Activated CD4-positive, alpha-beta T cell treated with anti-CD3 and anti-CD28 coated beads for 36 hours (primary cell): ENCODE results near the gene GSTO1. TPM values are rescaled to one million over a fixed set of nuclear protein-coding genes. Genes with fewer than 3 reads are reported as not detected.

ENCODE experiments used
- ATAC-seq: fragments of 200-7000 bp; cut with Tn5 transposase; one replicate; pipeline ENCODE4 v1.10.0; 2021; ENCODE audit warnings: mild to moderate bottlenecking, moderate library complexity
- CTCF ChIA-PET: fragments of 350-600 bp; sonication (Branson Sonifier 250); formaldehyde crosslinking; loops from one replicate; lab custom pipeline; 2021; ENCODE audit warnings: antibody characterized with exemption; lab: Charles Lee
- POLR2A ChIA-PET: fragments of 350-600 bp; sonication (Branson Sonifier 250); formaldehyde crosslinking; loops from one replicate; lab custom pipeline; 2021; ENCODE audit warnings: antibody characterized with exemption, inconsistent platforms; lab: Charles Lee
- DNase-seq: peaks from one replicate; pipeline ENCODE4 v3.0.0-alpha.2; 2020
- H3K27ac Mint-ChIP-seq: one replicate; pipeline ENCODE4 v1.8.0; 2021; ENCODE audit warnings: mixed read lengths
- H3K27me3 Mint-ChIP-seq: one replicate; pipeline ENCODE4 v1.8.0; 2021; ENCODE audit warnings: mixed read lengths
- H3K36me3 Mint-ChIP-seq: one replicate; pipeline ENCODE4 v1.8.0; 2021; ENCODE audit warnings: low read depth, mixed read lengths
- H3K4me1 Mint-ChIP-seq: one replicate; pipeline ENCODE4 v1.8.0; 2021; ENCODE audit warnings: mixed read lengths
- H3K4me3 Mint-ChIP-seq: one replicate; pipeline ENCODE4 v1.8.0; 2021; ENCODE audit warnings: mild to moderate bottlenecking, moderate library complexity, mixed read lengths
- H3K9me3 Mint-ChIP-seq: one replicate; pipeline ENCODE4 v1.8.0; 2021; ENCODE audit warnings: low read depth, mixed read lengths
- intact Hi-C, 2 experiments: fragments of 100-400 bp; cut with DNase I in 1 of 2; cut with micrococcal nuclease in 1 of 2; formaldehyde crosslinking; loops; one replicate each; pipeline versions ENCODE4 v1.14.2 to v1.15.1; 2022 to 2024; cut with DNase I, micrococcal nuclease
- total RNA-seq, 2 experiments: library from RNA; stranded (reverse); gene quantifications; one replicate each; pipeline ENCODE4 v1.2.3, GENCODE V29; 2021

The GSTO1 gene
- total RNA-seq, 2 experiments from 2014 or later: 261 to 320 TPM

GRCh38 chr10:104304356-104304745, 49.7 kb downstream of the GSTO1 start:
- no peaks in the 10 kb centered on the region for H3K27me3 Mint-ChIP-seq
- ATAC-seq: no peak
- ChIA-PET POLR2A (no interaction called here), CTCF (interaction anchor here (1.2 to 8.1 kb wide), 10 partner anchors 11 to 49 kb away, joined by 3 to 142 read pairs (median 20); partner anchors contain the start of genes CFAP58, GSTO2 and ITPRIP)
- peaks cover 9% of the 10 kb centered on the region for H3K9me3 Mint-ChIP-seq
- no peak overlapping the region for H3K4me3 Mint-ChIP-seq
- no peak overlapping the region for H3K27ac Mint-ChIP-seq
- DNase-seq: no peak
- peaks cover 14% of the 10 kb centered on the region for H3K36me3 Mint-ChIP-seq
- peaks cover 67% of the 10 kb centered on the region for H3K4me1 Mint-ChIP-seq
- intact Hi-C loops: no loop called here

- intact Hi-C loops: loop anchor here (1.0 kb wide), 2 partner anchors 14 to 45 kb away; no protein-coding TSS in a partner anchor
- peaks cover 68% of the 10 kb centered on the region for H3K4me1 Mint-ChIP-seq
- H3K27me3 Mint-ChIP-seq: no peaks in the 10 kb centered on the region
- no peak for ATAC-seq
- H3K36me3 Mint-ChIP-seq: peaks cover 14% of the 10 kb centered on the region
- ChIA-PET CTCF (interaction anchor here (0.6 to 8.1 kb wide), 13 partner anchors 11 to 418 kb away, joined by 3 to 142 read pairs (median 16); partner anchors contain the start of genes CFAP58, GSTO2 and ITPRIP), POLR2A (interaction anchor here (0.6 kb wide), 1 partner anchor 11 kb away, joined by 3 read pairs; no protein-coding TSS in a partner anchor)
- peaks cover 9% of the 10 kb centered on the region for H3K9me3 Mint-ChIP-seq
- H3K27ac Mint-ChIP-seq: no peak overlapping the region
- H3K4me3 Mint-ChIP-seq: no peak overlapping the region
- DNase-seq: no peak
Measured at GRCh38 chr10:104304927-104305326, 50.2 kb downstream of the GSTO1 start.

- ATAC-seq: no peak
- H3K4me1 Mint-ChIP-seq: peaks cover 62% of the 10 kb centered on the region
Measured at GRCh38 chr10:104306897-104307296, 52.2 kb downstream of the GSTO1 start.

GRCh38 chr10:104307576-104308438, 53.1 kb downstream of the GSTO1 start:
- H3K27me3 Mint-ChIP-seq: no peaks in the 10 kb centered on the region
- no peak overlapping the region for H3K4me3 Mint-ChIP-seq
- peaks cover 9% of the 10 kb centered on the region for H3K9me3 Mint-ChIP-seq
- intact Hi-C loops: loop anchor here (1.0 kb wide), 3 partner anchors 21 to 43 kb away; partner anchors contain the start of gene ITPRIP (in 2 of the 2)
- peak overlapping the region; percentile 76 for H3K27ac Mint-ChIP-seq
- ATAC-seq (no peak), DNase-seq (no peak)
- peaks cover 62% of the 10 kb centered on the region for H3K4me1 Mint-ChIP-seq
- CTCF ChIA-PET: interaction anchor here (1.3 to 8.1 kb wide), 9 partner anchors 13 to 41 kb away, joined by 3 to 142 read pairs (median 20); partner anchors contain the start of gene ITPRIP
- peaks cover 29% of the 10 kb centered on the region for H3K36me3 Mint-ChIP-seq
- POLR2A ChIA-PET: interaction anchor here (0.8 to 1.0 kb wide), 3 partner anchors 14 to 29 kb away, joined by 3 to 4 read pairs (median 3); no protein-coding TSS in a partner anchor

More at GRCh38 chr10:104306897-104307296, 52.2 kb downstream of the GSTO1 start:
- POLR2A ChIA-PET: interaction anchor here (0.9 kb wide), 1 partner anchor 15 kb away, joined by 3 read pairs; no protein-coding TSS in a partner anchor
- peaks cover 22% of the 10 kb centered on the region for H3K36me3 Mint-ChIP-seq
- no peak overlapping the region for H3K4me3 Mint-ChIP-seq
- DNase-seq: no peak
- intact Hi-C loops: no loop called here
- peaks cover 9% of the 10 kb centered on the region for H3K9me3 Mint-ChIP-seq
- no peaks in the 10 kb centered on the region for H3K27me3 Mint-ChIP-seq
- H3K27ac Mint-ChIP-seq: no peak overlapping the region
- CTCF ChIA-PET: interaction anchor here (0.7 to 8.1 kb wide), 15 partner anchors 14 to 101 kb away, joined by 3 to 142 read pairs (median 13); partner anchors contain the start of genes CFAP58 and ITPRIP

- Mint-ChIP-seq H3K4me1 (peaks cover 62% of the 10 kb centered on the region), H3K36me3 (peaks cover 31% of the 10 kb centered on the region), H3K27ac (peak overlapping the region; percentile 76), H3K4me3 (no peak overlapping the region), H3K9me3 (peaks cover 3% of the 10 kb centered on the region), H3K27me3 (no peaks in the 10 kb centered on the region)
- intact Hi-C loops: loop anchor here (1.0 kb wide), 3 partner anchors 21 to 43 kb away; partner anchors contain the start of gene ITPRIP (in 2 of the 2)
- POLR2A ChIA-PET: interaction anchor here (1.0 kb wide), 1 partner anchor 21 kb away, joined by 3 read pairs; no protein-coding TSS in a partner anchor
- DNase-seq: peak; percentile 61
- CTCF ChIA-PET: interaction anchor here (1.0 to 8.1 kb wide), 6 partner anchors 10 to 40 kb away, joined by 3 to 142 read pairs (median 50); partner anchors contain the start of gene ITPRIP
- ATAC-seq: peak; percentile 80
Measured at GRCh38 chr10:104308439-104308903, 53.8 kb downstream of the GSTO1 start.

GRCh38 chr10:104309980-104310978, 55.6 kb downstream of the GSTO1 start:
- POLR2A ChIA-PET: no interaction called here
- CTCF ChIA-PET: interaction anchor here (0.9 to 8.1 kb wide), 7 partner anchors 11 to 42 kb away, joined by 3 to 142 read pairs (median 46); partner anchors contain the start of gene ITPRIP
- Mint-ChIP-seq H3K4me3 (no peak overlapping the region), H3K27ac (no peak overlapping the region), H3K27me3 (no peaks in the 10 kb centered on the region), H3K36me3 (peaks cover 33% of the 10 kb centered on the region), H3K4me1 (peaks cover 51% of the 10 kb centered on the region), H3K9me3 (no peaks in the 10 kb centered on the region)
- intact Hi-C loops: no loop called here
- no peak for ATAC-seq
- DNase-seq: no peak

GRCh38 chr10:104311184-104311720, 56.6 kb downstream of the GSTO1 start:
- ChIA-PET POLR2A (interaction anchor here (1.0 kb wide), 1 partner anchor 9 kb away, joined by 6 read pairs; no protein-coding TSS in a partner anchor), CTCF (interaction anchor here (0.8 to 4.0 kb wide), 11 partner anchors 12 to 419 kb away, joined by 3 to 27 read pairs (median 3); no protein-coding TSS in a partner anchor)
- Mint-ChIP-seq H3K4me1 (peaks cover 43% of the 10 kb centered on the region), H3K27me3 (no peaks in the 10 kb centered on the region), H3K36me3 (peaks cover 33% of the 10 kb centered on the region), H3K27ac (no peak overlapping the region), H3K9me3 (no peaks in the 10 kb centered on the region), H3K4me3 (no peak overlapping the region)
- no peak for DNase-seq
- no peak for ATAC-seq
- intact Hi-C loops: no loop called here

- intact Hi-C loops: no loop called here
- CTCF ChIA-PET: interaction anchor here (1.1 to 2.5 kb wide), 3 partner anchors 9 to 23 kb away, joined by 5 to 8 read pairs (median 6); no protein-coding TSS in a partner anchor
- no peak overlapping the region for H3K27ac Mint-ChIP-seq
- H3K27me3 Mint-ChIP-seq: no peaks in the 10 kb centered on the region
- H3K4me3 Mint-ChIP-seq: no peak overlapping the region
- peaks cover 38% of the 10 kb centered on the region for H3K4me1 Mint-ChIP-seq
- H3K9me3 Mint-ChIP-seq: no peaks in the 10 kb centered on the region
- ATAC-seq: no peak
- POLR2A ChIA-PET: interaction anchor here (1.1 kb wide), 1 partner anchor 11 kb away, joined by 6 read pairs; no protein-coding TSS in a partner anchor
- no peak for DNase-seq
- H3K36me3 Mint-ChIP-seq: peaks cover 38% of the 10 kb centered on the region
Measured at GRCh38 chr10:104314591-104315485, 60.1 kb downstream of the GSTO1 start.

GRCh38 chr10:104315486-104315921, 60.8 kb downstream of the GSTO1 start:
- H3K9me3 Mint-ChIP-seq: no peaks in the 10 kb centered on the region
- no peak overlapping the region for H3K4me3 Mint-ChIP-seq
- no peaks in the 10 kb centered on the region for H3K27me3 Mint-ChIP-seq
- POLR2A ChIA-PET: interaction anchor here (1.1 kb wide), 1 partner anchor 10 kb away, joined by 3 read pairs; no protein-coding TSS in a partner anchor
- H3K27ac Mint-ChIP-seq: no peak overlapping the region
- intact Hi-C loops: no loop called here
- ATAC-seq (no peak), DNase-seq (no peak)
- CTCF ChIA-PET: interaction anchor here (2.5 kb wide), 1 partner anchor 10 kb away, joined by 8 read pairs; no protein-coding TSS in a partner anchor
- peaks cover 37% of the 10 kb centered on the region for H3K4me1 Mint-ChIP-seq
- H3K36me3 Mint-ChIP-seq: peaks cover 36% of the 10 kb centered on the region
